HG02885 (cell line): ENCODE measurements around the gene CDK14.
A peak's percentile ranks its signal among the peaks of the same experiment; 100 is the strongest.
"Not testable (repeated sequence)": the region's sequence is repeated elsewhere in the genome, so short reads cannot be mapped to it uniquely, and the experiment has no call there.

Experiments
- ATAC-seq: cut with Tn5 transposase; IDR thresholded peaks from one replicate; pipeline ENCODE4 v1.9.1; 2021; ENCODE audit warnings: mild to moderate bottlenecking; ENCODE audit not compliant: unreplicated experiment, poor library complexity

CDK14 gene

DNA sequence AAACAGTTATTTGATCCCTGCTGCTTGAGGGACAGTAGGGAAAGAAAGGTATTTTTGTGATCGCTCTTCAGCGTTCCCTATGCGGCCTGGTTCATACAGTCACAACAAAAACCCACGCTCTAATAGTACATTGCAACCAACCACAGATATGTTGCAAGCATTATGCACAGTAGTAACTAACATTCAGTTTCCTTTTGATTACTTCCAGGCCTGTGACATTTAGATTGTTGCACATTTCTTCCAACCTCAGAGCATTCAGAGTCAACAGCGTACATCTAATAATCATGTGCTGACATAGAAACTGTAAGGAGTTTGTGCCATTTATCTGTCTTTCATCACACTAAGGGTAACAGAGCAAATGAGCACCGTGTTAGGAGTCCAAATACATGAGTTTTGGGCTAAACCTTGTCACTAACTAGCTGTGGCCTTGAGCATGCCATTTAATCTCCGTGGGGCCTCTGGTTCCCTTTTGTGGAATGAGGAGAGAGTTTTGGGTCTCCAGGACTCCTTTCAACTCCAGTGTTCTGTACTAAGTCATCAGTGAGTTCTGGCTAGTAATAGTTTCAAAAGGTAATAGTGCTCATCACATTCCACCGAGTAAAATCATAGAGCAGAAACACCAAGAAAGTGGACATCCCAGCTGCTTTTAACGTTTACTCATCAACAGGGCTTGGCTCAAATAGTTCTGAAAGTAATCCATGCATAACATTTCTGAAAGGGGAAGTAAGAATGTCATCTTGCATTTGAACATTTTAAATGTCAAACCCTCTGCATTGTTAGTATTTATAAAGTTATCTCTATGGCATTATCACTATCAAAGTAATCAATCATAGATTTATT lies 569.1 kb downstream of the CDK14 start:
- ATAC-seq = peak; percentile 85

DNA sequence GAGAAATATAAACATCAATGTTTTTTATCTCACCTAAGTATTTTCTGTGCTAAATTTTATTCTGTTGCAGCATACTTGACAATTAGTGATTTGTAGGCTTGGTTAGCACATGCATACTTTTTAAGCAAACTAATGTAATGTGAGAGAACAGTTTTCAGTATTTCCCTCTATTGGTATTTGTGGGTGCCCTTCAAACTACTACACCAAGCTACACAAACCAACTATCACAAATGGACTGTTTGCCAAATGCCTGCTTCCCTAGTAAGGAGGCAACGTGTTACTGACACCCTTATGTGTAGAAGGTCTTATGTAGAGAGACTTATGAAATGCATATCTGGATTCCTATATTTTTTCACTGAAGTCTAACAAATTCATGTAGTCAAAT lies 569.7 kb downstream of the CDK14 start:
- ATAC-seq = peak; percentile 30

DNA sequence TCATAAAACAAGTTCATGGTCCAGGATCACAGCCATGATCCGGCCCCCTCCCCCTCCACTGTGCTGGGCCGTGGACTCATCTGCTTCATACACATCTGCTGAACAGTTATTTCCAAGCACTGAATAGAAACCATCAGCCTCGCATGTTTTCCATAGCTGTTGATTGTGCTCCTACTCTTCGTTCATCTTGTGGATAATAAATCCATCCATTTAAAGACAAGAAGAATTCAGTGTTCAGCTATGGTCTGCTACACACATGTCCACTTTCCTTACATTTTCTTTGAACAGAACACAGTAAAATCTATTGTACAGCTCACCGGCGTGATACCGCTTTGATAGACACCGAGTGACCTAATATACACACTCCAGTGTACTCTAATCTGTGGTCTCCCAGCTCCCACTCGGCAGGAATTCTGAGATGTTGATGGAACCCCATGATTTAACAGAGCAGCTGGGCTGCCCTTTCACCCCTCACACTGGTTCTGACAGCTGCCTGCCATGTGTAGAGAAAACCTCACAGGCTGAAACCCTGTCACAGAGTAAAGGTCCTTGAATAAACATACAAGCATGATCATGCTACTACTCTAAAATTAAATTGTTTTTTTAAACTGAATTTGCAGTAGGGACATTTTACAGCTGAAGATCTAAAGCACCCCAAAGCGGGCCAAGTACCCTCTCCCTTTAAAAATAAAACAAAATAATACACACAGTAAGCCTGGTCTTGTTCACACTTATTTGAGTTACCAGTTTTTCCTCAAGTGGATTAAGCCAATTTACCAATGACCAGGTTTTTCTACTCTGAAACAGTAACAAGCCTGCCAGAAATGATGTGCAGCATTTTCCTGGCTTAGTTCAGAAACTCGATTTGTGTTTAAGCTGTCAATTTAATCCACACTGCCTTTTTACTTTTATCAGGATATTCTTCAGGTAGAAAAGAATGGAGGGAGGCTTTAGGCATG lies 573.0 kb downstream of the CDK14 start:
- no peak for ATAC-seq

GRCh38 chr7:91169830-91170191 lies 573.7 kb downstream of the CDK14 start:
- ATAC-seq = no peak

- ATAC-seq = not testable (repeated sequence)
Measured at GRCh38 chr7:91173265-91173664, 577.1 kb downstream of the CDK14 start.

DNA sequence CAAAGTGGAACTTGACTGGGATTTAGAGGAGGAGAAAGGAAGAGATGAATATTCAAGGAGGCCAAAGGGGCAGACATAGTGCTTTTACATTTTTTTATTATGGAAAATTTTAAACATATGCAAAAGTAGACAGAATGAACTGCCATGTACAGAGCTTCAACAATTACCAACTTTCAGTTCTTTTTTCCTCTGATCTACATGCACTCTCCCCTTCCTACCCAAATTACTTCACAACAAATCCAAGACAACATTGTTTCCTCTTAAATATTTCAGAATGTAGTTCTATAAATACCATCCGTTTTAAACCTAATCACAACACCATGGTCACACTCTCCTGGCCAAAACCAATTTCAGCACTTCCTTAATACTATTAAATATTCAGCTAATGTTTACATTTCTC lies 584.6 kb downstream of the CDK14 start:
- ATAC-seq = no peak

DNA sequence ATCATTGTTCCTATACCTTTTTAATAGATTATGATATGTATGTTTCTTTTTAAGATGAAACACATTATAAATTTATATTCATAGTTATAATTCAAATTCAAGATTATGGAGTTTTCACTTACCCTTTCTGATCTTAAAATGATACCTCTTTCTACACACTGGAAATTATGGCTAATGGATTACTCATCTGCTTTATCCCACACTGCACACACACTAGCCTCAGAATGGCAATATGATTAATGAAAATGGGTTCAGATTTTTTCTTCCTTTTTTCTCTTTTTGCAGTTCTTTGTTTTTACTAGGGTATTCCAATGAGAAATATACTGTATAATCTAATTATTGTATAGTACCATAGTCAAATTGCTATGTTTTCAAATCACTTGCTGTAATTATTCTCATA lies 585.8 kb downstream of the CDK14 start:
- ATAC-seq = no peak

GRCh38 chr7:91182819-91183764 lies 587.0 kb downstream of the CDK14 start:
- ATAC-seq = no peak

GRCh38 chr7:91185771-91186170 lies 589.6 kb downstream of the CDK14 start:
- ATAC-seq = no peak

- no peak for ATAC-seq
Measured at GRCh38 chr7:91187061-91187460, 590.9 kb downstream of the CDK14 start.

- no peak for ATAC-seq
Measured at GRCh38 chr7:91191771-91192170, 595.6 kb downstream of the CDK14 start.

- no peak for ATAC-seq
Measured at GRCh38 chr7:91193141-91193540, 597.0 kb downstream of the CDK14 start.

GRCh38 chr7:91194841-91195240 lies 598.7 kb downstream of the CDK14 start:
- ATAC-seq = no peak

GRCh38 chr7:91196058-91196457 lies 599.9 kb downstream of the CDK14 start:
- ATAC-seq = no peak

DNA sequence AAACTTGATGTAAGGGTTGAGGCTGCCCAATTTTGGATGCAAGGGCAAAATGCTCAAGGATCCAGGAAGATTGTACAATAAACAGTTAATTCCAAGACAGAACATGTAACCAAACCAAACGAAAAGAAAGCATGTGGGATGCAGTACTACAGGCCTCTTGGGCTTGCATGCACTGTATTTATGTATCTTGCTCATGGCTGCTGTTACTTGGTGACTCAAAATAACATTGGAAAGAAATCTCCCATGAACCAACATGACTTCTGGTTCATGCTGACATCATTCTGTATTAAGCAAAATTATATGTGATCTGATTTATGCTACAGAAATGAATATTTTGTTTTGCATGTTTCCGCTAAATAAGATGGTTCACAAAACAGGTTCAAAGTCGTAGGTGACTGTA lies 602.2 kb downstream of the CDK14 start:
- ATAC-seq = no peak

GRCh38 chr7:91199601-91200000 lies 603.5 kb downstream of the CDK14 start:
- ATAC-seq = no peak

- no peak for ATAC-seq
Measured at GRCh38 chr7:91201442-91202113, 605.5 kb downstream of the CDK14 start.

DNA sequence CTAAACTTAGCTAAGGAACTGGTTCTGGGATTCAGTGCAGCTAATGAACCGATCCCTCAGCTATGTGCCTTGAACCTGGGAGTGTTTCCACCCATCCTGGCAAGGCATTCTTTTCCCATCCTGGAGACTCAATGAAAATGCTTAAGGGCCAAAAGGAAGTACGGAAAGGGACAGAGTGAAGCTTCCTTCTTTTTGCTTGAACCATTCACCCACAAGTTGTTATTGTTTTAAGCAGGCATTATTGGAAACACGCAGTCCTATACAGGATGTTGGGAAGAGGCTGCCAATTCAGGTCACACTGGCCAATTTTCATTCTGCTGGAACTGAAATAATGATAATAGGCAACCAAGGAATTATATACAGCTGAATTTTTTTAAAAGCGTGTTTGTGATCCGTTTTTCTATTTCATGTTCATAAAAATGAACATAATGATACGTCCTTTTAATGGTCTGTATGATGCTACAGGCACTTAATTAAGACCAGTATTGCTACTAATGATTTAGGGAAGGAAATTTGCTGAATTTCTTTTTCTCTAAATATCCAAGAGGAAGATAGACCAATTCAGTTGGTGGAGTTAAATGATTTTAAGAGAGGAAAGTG lies 610.3 kb downstream of the CDK14 start:
- no peak for ATAC-seq

GRCh38 chr7:91212582-91212981 lies 616.5 kb downstream of the CDK14 start:
- ATAC-seq = no peak
